ENCODE measurements around the gene PPP3CB. TPM values are rescaled to one million over a fixed set of nuclear protein-coding genes. Genes with fewer than 3 reads are reported as not detected.
A peak's percentile ranks its signal among the peaks of the same experiment; 100 is the strongest.

The PPP3CB gene
- total RNA-seq, 4 donors from 2014 or later = 60.1 to 91.6 (median 68.7) TPM

DNA sequence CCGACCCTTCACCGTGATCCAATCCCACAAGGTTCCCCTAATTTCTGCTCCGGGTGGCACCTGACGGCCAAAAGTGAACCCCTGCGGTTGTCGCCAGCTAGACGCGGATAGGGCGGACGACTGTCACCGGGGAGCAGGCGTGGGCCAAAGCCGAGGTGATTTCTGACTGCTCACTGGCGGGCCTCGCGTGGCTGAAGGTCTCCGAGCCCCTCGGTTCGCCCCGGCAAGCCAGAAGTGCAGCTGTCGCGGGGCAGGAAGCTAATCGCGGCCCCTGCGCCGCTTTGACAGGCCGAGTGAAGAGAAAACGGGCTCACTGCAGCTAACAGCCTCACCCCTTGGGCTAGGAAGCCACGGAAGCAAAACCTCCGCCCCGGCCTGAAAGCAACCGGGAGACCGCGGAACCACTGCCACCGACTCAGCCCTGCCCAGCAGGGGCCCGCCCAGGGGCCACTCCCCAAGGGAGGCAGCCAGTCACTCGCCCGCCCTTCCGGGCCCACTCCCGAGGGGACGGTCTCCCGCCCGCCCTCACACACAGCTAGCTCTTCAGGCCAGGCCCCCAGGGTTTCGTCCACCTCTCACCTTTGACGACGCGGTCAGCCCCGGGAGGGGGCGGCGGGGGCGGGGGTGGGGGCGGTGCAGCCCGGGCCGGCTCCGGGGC lies 469 bp downstream of the PPP3CB start:
- intact Hi-C loops (cut with DNase I; ENCODE audit: low total_unique reads) (loop anchor here (5.0 kb wide), 1 partner anchor 243 kb away; the partner anchor contains the start of gene MRPS16), in situ Hi-C loops (cut with MboI; ENCODE audit: low sequenced_read_pairs in 4 of 4) (no loop called here)
- H3K27me3 ChIP-seq = no peaks in the 10 kb centered on the region
- H3K4me3 ChIP-seq = peak overlapping the region; percentile 79 to 99 (median 90)
- peaks cover 46 to 48% of the 10 kb centered on the region in 2 donors for H3K4me1 ChIP-seq
- peaks cover 0 to 33% of the 10 kb centered on the region in 2 donors for H3K36me3 ChIP-seq
- TF ChIP-seq POLR2A (IDR thresholded peaks at IDR 0.05) = peak; percentile 48 to 70
- TF ChIP-seq, protein P1, sequence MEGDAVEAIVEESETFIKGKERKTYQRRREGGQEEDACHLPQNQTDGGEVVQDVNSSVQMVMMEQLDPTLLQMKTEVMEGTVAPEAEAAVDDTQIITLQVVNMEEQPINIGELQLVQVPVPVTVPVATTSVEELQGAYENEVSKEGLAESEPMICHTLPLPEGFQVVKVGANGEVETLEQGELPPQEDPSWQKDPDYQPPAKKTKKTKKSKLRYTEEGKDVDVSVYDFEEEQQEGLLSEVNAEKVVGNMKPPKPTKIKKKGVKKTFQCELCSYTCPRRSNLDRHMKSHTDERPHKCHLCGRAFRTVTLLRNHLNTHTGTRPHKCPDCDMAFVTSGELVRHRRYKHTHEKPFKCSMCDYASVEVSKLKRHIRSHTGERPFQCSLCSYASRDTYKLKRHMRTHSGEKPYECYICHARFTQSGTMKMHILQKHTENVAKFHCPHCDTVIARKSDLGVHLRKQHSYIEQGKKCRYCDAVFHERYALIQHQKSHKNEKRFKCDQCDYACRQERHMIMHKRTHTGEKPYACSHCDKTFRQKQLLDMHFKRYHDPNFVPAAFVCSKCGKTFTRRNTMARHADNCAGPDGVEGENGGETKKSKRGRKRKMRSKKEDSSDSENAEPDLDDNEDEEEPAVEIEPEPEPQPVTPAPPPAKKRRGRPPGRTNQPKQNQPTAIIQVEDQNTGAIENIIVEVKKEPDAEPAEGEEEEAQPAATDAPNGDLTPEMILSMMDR (IDR thresholded peaks at IDR 0.05 in 4 of 5, conservative IDR thresholded peaks at IDR 0.05 in 1 of 5) = no peak
- H3K27ac ChIP-seq = peak overlapping the region; percentile 93 to 99 (median 96)
- peak; percentile 76 to 85 for DNase-seq
- ATAC-seq = peak; percentile 72 to 73
- H3K9me3 ChIP-seq = no peaks in the 10 kb centered on the region

DNA sequence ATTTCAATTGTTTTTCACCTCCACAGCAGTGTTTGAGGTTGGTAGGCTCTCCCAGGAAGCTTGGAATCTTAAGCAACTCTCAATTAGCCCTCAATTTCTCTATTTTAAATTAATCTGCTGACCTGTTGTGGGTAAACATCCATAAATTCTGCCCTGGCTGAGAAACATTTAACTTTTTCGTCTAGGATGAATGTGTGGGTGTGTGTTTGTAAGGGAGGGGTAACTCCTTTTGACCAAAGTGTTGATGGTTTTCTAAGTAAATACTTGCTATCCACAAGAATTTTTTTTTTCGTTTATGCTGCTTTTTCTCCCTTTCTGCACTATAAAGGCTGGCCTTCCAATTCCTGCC lies 973 bp downstream of the PPP3CB start:
- no peaks in the 10 kb centered on the region for H3K27me3 ChIP-seq
- in situ Hi-C loops (cut with MboI; ENCODE audit: low sequenced_read_pairs in 4 of 4) (no loop called here), intact Hi-C loops (cut with DNase I; ENCODE audit: low total_unique reads) (loop anchor here (5.0 kb wide), 1 partner anchor 243 kb away; the partner anchor contains the start of gene MRPS16)
- no peaks in the 10 kb centered on the region for H3K9me3 ChIP-seq
- peaks cover 46 to 48% of the 10 kb centered on the region in 2 donors for H3K4me1 ChIP-seq
- DNase-seq (no peak), ATAC-seq (no peak)
- TF ChIP-seq, protein P1 (IDR thresholded peaks at IDR 0.05 in 4 of 5, conservative IDR thresholded peaks at IDR 0.05 in 1 of 5) = no peak
- TF ChIP-seq POLR2A (IDR thresholded peaks at IDR 0.05) = no peak
- peak overlapping the region; percentile 93 to 99 (median 96) for H3K27ac ChIP-seq
- peak overlapping the region; percentile 79 to 99 (median 90) for H3K4me3 ChIP-seq
- peaks cover 0 to 28% of the 10 kb centered on the region in 2 donors for H3K36me3 ChIP-seq

DNA sequence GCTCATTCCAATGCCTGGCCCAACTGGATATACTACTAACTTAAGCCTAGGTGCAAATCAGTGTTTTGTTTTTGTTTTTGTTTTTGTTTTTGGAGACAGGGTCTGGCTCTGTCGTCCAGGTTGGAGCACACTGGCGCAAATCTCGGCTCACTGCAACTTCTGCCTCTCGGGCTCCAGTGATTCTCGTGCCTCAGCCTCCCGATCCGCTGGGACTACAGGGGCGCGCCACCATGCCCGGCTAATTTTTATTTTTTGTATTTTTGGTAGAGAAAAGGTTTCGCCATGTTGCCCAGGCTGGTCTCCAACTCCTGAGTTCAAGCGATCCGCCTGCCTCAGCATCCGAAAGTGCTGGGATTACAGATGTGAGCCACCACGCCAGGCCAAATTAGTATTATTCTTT lies 1.6 kb downstream of the PPP3CB start:
- intact Hi-C loops (cut with DNase I; ENCODE audit: low total_unique reads) = no loop called here
- peak overlapping the region; percentile 93 to 99 (median 96) for H3K27ac ChIP-seq
- H3K36me3 ChIP-seq = peaks cover 0 to 22% of the 10 kb centered on the region in 2 donors
- no peak for TF ChIP-seq POLR2A (IDR thresholded peaks at IDR 0.05)
- TF ChIP-seq, protein P1 (IDR thresholded peaks at IDR 0.05 in 4 of 5, conservative IDR thresholded peaks at IDR 0.05 in 1 of 5) = no peak
- no peak for ATAC-seq
- DNase-seq = no peak
- in situ Hi-C loops (cut with MboI; ENCODE audit: low sequenced_read_pairs in 4 of 4) = no loop called here
- H3K4me1 ChIP-seq = peaks cover 46 to 48% of the 10 kb centered on the region in 2 donors
- no peaks in the 10 kb centered on the region for H3K27me3 ChIP-seq
- no peaks in the 10 kb centered on the region for H3K9me3 ChIP-seq
- H3K4me3 ChIP-seq = peak overlapping the region in 3 of 4 donors; percentile 79 to 99 (median 94)

DNA sequence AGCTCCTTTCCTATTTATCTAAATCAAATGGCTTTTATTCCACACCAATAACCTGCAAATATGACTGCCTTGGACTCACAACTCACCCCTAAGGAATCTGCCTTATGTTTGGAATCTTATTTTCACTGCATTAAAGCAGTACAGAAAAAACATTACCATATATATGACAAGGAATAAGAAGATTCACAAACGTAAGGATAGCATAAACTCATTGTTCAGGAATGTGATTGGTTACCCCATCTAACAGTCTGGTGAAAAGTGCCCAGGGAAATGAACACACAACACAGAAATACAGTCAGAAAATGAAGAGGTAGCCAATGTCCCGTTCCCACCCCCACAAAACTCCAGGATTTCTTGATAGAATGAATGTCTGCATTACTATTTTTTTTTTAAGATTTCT lies 2.0 kb downstream of the PPP3CB start:
- Histone ChIP-seq H3K9me3 (no peaks in the 10 kb centered on the region), H3K36me3 (peaks cover 0 to 18% of the 10 kb centered on the region in 2 donors), H3K27me3 (no peaks in the 10 kb centered on the region), H3K4me1 (peaks cover 46 to 48% of the 10 kb centered on the region in 2 donors), H3K4me3 (peak overlapping the region in 3 of 4 donors; percentile 79 to 99 (median 94)), H3K27ac (peak overlapping the region; percentile 93 to 99 (median 96))
- intact Hi-C loops (cut with DNase I; ENCODE audit: low total_unique reads) = no loop called here
- TF ChIP-seq, protein P1 (IDR thresholded peaks at IDR 0.05 in 4 of 5, conservative IDR thresholded peaks at IDR 0.05 in 1 of 5) = no peak
- TF ChIP-seq POLR2A (IDR thresholded peaks at IDR 0.05) = no peak
- in situ Hi-C loops (cut with MboI; ENCODE audit: low sequenced_read_pairs in 4 of 4) = no loop called here
- no peak for DNase-seq
- no peak for ATAC-seq

Data from gastrocnemius medialis (tissue), 4 donors.